Activated CD4-positive, alpha-beta T cell treated with anti-CD3 and anti-CD28 coated beads, Interleukin-2, amount 10 ng/mL, durations not matched to agents 24 days and 14 days (primary cell): Measurements from ENCODE around the gene IFNGR2. TPM values are rescaled to one million over a fixed set of nuclear protein-coding genes. Genes with fewer than 3 reads are reported as not detected.
A peak's percentile ranks its signal among the peaks of the same experiment; 100 is the strongest.

Source experiments
- DNase-seq: peaks from one replicate; pipeline ENCODE4 v3.0.0; 2022
- H3K27ac Mint-ChIP-seq: one replicate; pipeline ENCODE4 v1.8.0; 2022; ENCODE audit warnings: mild to moderate bottlenecking, mixed read lengths
- H3K27me3 Mint-ChIP-seq: one replicate; pipeline ENCODE4 v1.8.0; 2022; ENCODE audit warnings: mixed read lengths
- H3K36me3 Mint-ChIP-seq: one replicate; pipeline ENCODE4 v1.8.0; 2022; ENCODE audit warnings: low read depth, mild to moderate bottlenecking, mixed read lengths
- H3K4me1 Mint-ChIP-seq: one replicate; pipeline ENCODE4 v1.8.0; 2021; ENCODE audit warnings: mixed read lengths
- H3K4me3 Mint-ChIP-seq: one replicate; pipeline ENCODE4 v1.8.0; 2022; ENCODE audit warnings: mild to moderate bottlenecking, moderate library complexity, mixed read lengths
- H3K9me3 Mint-ChIP-seq: one replicate; pipeline ENCODE4 v1.8.0; 2021; ENCODE audit warnings: mixed read lengths
- intact Hi-C: fragments of 100-400 bp; cut with micrococcal nuclease; formaldehyde crosslinking; loops from one replicate; pipeline ENCODE4 v1.15.1; 2023
- total RNA-seq: library from RNA; stranded (reverse); gene quantifications from 2 replicates; pipeline ENCODE4 v1.2.3, GENCODE V29; 2022

The IFNGR2 gene
- total RNA-seq, 1 donor from 2014 or later = 8.5 TPM

DNA sequence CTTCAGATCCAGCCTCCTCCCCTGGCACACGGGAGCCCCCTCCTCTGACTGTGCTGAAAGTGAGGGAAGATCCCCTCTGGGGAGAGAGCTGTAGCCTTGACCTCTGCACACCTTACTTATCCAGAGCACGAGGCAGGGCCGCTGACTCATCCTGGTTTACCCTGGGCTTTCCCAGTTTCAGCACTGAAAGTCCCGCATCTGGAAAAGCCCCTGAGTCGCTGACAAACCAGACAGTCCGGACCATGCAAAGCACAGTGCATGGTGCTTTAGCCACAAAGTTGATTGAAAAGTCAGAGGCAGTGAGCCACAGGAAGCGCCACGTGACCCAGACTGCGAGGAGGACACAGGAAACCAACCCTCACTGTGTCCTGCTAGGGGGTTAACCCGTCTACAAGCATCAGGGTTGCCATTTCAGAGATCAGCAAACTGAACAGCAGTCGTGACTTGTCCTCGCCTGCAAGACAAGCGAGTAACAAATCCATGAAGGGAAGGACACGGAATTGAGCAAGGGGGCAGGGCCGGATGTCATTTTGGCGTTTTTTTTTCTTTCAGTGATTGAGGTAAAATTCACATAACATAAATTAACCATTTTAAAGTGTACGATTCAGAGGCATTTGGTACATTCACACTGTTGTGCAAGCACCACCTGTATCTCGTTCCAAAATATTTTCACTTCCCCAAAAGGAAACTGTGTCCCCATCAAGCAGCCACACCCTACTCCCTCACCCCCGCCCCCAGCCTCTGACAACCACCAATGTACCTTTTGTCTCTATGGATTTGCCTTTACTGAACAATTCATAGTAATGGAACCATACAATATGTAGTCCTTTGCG lies 19.9 kb upstream of the IFNGR2 start:
- H3K36me3 Mint-ChIP-seq = no peaks in the 10 kb centered on the region

GRCh38 chr21:33384841-33385331 lies 18.3 kb upstream of the IFNGR2 start:
- Mint-ChIP-seq H3K27ac (no peak overlapping the region), H3K27me3 (peaks cover 42% of the 10 kb centered on the region), H3K4me1 (peaks cover 52% of the 10 kb centered on the region)

More for the DNA sequence above, 19.9 kb upstream of the IFNGR2 start:
- peak overlapping the region; percentile 91 for H3K27ac Mint-ChIP-seq
- peaks cover 55% of the 10 kb centered on the region for H3K4me1 Mint-ChIP-seq
- peak overlapping the region; percentile 87 for H3K4me3 Mint-ChIP-seq
- peaks cover 36% of the 10 kb centered on the region for H3K27me3 Mint-ChIP-seq
- peak; percentile 91 for DNase-seq
- H3K9me3 Mint-ChIP-seq = no peaks in the 10 kb centered on the region
- intact Hi-C loops = loop anchor here (1.0 to 5.0 kb wide), 8 partner anchors 22 to 451 kb away; partner anchors contain the start of genes CRYZL1, IFNAR1 and ITSN1

DNA sequence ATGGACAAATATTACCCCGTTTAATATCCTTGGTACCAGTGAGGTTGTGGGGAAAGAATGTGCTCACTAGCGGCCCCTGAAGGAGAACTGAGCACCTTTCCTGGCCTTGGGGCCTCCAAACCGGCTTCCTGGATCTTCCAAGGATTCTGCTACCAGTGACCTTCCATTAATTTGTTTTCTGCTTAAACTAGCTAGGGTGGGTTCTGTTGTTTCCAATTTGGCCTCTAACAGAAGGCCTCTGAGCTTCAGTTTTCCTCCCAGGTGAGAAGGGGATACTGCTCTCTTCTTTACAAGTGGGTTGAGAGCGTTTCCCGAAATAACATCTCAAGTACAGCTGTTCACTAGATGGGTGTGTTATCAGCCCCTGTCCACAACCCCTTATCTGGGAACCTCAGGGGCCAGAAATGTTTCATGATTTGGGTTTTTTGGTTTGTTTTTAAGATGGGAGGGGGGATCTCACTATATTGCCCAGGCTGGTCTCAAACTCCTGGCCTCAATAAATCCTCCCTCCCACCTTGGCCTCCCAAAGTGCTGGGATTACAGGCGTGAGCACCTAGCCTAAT lies 16.9 kb upstream of the IFNGR2 start:
- Mint-ChIP-seq H3K9me3 (no peaks in the 10 kb centered on the region), H3K27me3 (peaks cover 48% of the 10 kb centered on the region), H3K36me3 (no peaks in the 10 kb centered on the region), H3K4me1 (peaks cover 37% of the 10 kb centered on the region), H3K4me3 (no peak overlapping the region), H3K27ac (no peak overlapping the region)
- no peak for DNase-seq
- intact Hi-C loops = no loop called here

More at GRCh38 chr21:33384841-33385331, 18.3 kb upstream of the IFNGR2 start:
- no peaks in the 10 kb centered on the region for H3K36me3 Mint-ChIP-seq
- intact Hi-C loops = loop anchor here (5.0 kb wide), 3 partner anchors 128 to 453 kb away; partner anchors contain the start of genes CRYZL1 and ITSN1
- no peaks in the 10 kb centered on the region for H3K9me3 Mint-ChIP-seq
- peak; percentile 82 for DNase-seq
- H3K4me3 Mint-ChIP-seq = peak overlapping the region; percentile 53

GRCh38 chr21:33387294-33387693 lies 15.9 kb upstream of the IFNGR2 start:
- Mint-ChIP-seq H3K27ac (no peak overlapping the region), H3K4me1 (peaks cover 30% of the 10 kb centered on the region), H3K27me3 (peaks cover 54% of the 10 kb centered on the region), H3K4me3 (no peak overlapping the region), H3K36me3 (no peaks in the 10 kb centered on the region), H3K9me3 (no peaks in the 10 kb centered on the region)
- no peak for DNase-seq
- intact Hi-C loops = no loop called here

DNA sequence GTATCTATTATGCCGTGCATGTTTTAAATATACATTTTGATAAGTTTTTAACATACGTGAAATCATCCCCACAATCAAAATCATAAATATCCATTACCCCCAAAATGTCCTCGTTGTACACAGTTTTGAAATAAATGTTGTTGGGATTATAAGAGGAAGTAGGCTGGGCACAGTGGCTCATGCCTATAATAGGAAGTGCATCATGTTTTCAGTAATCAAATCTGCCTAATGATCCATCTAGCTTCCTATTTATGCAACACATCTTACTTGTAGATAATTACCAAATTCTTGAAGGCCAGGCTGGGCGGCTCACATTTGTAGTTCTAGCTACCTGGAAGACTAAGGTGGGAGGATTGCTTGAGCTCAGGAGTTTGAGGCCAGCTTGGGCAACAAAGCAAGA lies 15.0 kb upstream of the IFNGR2 start:
- peaks cover 59% of the 10 kb centered on the region for H3K27me3 Mint-ChIP-seq
- no peaks in the 10 kb centered on the region for H3K36me3 Mint-ChIP-seq
- H3K4me3 Mint-ChIP-seq = no peak overlapping the region
- H3K9me3 Mint-ChIP-seq = no peaks in the 10 kb centered on the region
- DNase-seq = no peak
- intact Hi-C loops = no loop called here
- peaks cover 21% of the 10 kb centered on the region for H3K4me1 Mint-ChIP-seq
- no peak overlapping the region for H3K27ac Mint-ChIP-seq

DNA sequence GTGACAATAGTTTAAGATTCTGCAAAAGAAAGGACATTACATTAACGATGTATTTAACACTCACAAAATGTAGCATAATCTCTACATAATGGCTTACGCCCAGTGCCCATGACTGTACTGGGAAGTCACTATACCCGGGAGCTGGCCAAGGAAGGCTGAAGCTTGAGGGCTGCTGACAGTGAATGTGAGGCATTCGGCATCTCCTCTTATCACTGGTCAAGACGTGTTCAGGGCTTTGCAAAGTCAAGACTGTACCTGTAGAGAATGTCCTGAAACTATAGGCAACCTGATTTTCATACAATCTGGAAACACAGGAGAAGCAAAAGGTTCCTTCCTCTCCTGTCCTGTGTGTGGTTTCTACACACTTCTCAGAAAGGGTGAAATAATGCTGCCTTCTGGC lies 12.7 kb upstream of the IFNGR2 start:
- Mint-ChIP-seq H3K4me1 (no peaks in the 10 kb centered on the region), H3K4me3 (no peak overlapping the region), H3K27ac (no peak overlapping the region), H3K9me3 (no peaks in the 10 kb centered on the region), H3K36me3 (no peaks in the 10 kb centered on the region), H3K27me3 (peaks cover 65% of the 10 kb centered on the region)
- intact Hi-C loops = no loop called here
- DNase-seq = no peak

DNA sequence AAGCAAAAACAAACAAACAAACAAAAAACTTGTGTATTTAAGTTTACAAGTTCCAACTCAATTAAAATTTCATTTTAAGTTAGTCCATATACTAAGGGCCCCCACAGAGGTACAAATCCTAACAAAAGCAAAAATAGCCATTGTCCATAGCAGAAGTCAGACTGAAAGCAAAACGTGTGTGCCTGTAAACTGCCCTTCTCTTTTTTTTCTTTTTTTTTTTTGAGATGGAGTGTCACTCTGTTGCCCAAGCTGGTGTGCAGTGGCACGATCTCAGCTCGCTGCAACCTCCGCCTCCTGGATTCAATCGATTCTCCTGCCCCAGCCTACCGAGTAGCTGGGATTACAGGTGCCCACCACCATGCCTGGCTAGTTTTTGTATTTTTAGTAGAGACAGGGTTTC lies 11.6 kb upstream of the IFNGR2 start:
- no peaks in the 10 kb centered on the region for H3K4me1 Mint-ChIP-seq
- no peaks in the 10 kb centered on the region for H3K9me3 Mint-ChIP-seq
- H3K27me3 Mint-ChIP-seq = peaks cover 60% of the 10 kb centered on the region
- no peaks in the 10 kb centered on the region for H3K36me3 Mint-ChIP-seq
- H3K27ac Mint-ChIP-seq = no peak overlapping the region
- DNase-seq = no peak
- intact Hi-C loops = no loop called here
- no peak overlapping the region for H3K4me3 Mint-ChIP-seq

DNA sequence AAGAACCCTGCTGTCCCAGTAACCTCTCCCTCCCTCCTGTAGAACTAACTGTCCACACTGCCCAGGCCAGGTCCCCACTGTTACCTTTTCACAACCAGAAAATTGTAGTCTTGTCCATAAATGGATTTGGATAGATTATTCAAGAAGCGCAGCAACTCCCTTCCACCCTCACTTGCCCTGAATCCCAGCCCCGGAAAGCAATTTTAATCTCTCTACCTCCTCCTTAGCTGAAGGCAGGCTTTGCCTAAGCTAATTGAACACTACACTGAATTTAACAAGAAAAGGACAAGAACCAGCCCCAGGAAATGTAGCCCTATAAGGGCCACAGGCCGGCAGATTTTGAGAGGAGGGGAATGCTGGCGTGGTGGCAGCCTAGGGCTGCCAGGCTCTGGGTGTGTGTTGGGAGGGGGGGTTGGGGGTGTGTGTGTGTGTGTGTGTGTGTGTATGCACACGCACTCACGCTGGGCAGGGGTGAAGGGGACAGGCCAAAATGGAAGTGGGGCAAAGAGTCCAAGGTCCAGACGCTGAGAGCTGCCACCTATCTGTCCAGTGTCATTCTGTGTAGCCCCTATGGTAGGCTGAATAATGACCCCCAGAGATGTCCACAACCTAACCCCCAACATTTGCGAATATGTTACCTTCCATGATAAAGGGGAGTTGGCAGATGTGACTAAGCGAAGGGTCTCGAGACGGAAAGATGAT lies 10.8 kb upstream of the IFNGR2 start:
- no peaks in the 10 kb centered on the region for H3K9me3 Mint-ChIP-seq

DNA sequence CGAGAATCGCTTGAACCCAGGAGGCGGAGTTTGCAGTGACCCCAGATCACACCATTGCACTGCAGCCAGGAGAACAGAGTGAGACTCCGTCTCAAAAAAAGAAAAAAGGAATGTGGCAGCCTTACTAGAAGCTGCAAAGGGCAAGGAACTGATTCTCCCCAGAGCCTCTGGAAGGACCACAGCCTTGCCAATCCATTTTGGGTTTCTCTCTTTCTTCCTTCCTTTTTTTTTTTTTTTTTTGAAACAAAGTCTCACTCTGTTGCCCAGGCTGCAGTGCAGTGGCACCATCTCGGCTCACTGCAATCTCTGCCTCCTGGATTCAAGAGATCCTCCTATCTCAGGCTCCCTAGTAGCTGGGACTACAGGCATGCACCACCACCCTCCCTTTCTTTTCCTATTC lies 9.9 kb upstream of the IFNGR2 start:
- Mint-ChIP-seq H3K36me3 (no peaks in the 10 kb centered on the region), H3K4me1 (peaks cover 3% of the 10 kb centered on the region), H3K27ac (no peak overlapping the region), H3K4me3 (no peak overlapping the region), H3K9me3 (peaks cover 5% of the 10 kb centered on the region), H3K27me3 (peaks cover 58% of the 10 kb centered on the region)
- DNase-seq = no peak
- intact Hi-C loops = no loop called here

More for the DNA sequence above, 10.8 kb upstream of the IFNGR2 start:
- Mint-ChIP-seq H3K36me3 (no peaks in the 10 kb centered on the region), H3K27ac (no peak overlapping the region), H3K4me1 (no peaks in the 10 kb centered on the region), H3K4me3 (no peak overlapping the region), H3K27me3 (peaks cover 57% of the 10 kb centered on the region)
- DNase-seq = no peak
- intact Hi-C loops = no loop called here

DNA sequence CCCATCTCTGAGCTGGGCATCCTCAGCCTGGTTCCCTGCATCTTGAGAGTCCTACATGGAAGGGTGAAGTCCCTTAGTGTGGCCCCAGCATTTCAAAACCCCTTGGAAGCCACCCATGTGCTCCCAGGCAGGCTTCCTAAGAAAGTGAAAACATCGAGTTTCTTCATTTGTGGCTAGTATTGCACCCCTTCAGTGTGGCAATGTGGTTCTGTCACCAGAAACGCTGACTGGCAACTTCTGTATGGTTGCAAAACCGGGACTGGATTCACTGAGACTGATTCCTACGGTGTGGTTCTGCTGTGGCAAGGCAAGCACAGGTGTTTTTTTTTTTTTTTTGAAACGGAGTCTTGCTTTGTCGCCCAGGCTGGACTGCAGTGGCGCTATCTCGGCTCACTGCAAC lies 9.0 kb upstream of the IFNGR2 start:
- no peak overlapping the region for H3K27ac Mint-ChIP-seq
- H3K27me3 Mint-ChIP-seq = peaks cover 61% of the 10 kb centered on the region
- no peak for DNase-seq
- H3K4me1 Mint-ChIP-seq = peaks cover 3% of the 10 kb centered on the region
- peaks cover 5% of the 10 kb centered on the region for H3K9me3 Mint-ChIP-seq
- intact Hi-C loops = no loop called here
- H3K36me3 Mint-ChIP-seq = no peaks in the 10 kb centered on the region
- H3K4me3 Mint-ChIP-seq = no peak overlapping the region

GRCh38 chr21:33395891-33396331 lies 7.3 kb upstream of the IFNGR2 start:
- H3K4me3 Mint-ChIP-seq = no peak overlapping the region
- H3K9me3 Mint-ChIP-seq = peaks cover 5% of the 10 kb centered on the region
- no peaks in the 10 kb centered on the region for H3K36me3 Mint-ChIP-seq
- intact Hi-C loops = no loop called here
- no peak for DNase-seq
- peaks cover 56% of the 10 kb centered on the region for H3K27me3 Mint-ChIP-seq
- no peak overlapping the region for H3K27ac Mint-ChIP-seq
- H3K4me1 Mint-ChIP-seq = peaks cover 5% of the 10 kb centered on the region

DNA sequence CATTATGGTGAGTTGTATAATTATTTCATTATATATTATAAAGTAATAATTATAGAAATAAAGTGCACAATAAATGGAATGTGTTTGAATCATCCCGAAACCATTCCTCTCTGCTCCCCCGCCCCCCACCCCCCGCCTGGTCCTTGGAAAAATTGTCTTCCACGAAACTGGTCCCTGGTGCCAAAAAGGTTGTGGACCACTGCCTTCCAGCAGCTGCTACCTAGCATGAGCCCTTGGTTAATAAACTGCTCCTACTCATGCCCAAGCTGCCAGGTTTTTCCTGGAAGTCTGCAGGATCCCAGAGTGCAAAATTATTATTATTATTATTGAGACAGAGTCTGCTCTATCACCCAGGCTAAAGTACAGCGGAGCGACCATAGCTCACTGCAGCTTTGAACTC lies 6.8 kb upstream of the IFNGR2 start:
- Mint-ChIP-seq H3K27ac (no peak overlapping the region), H3K9me3 (peaks cover 5% of the 10 kb centered on the region), H3K4me1 (peaks cover 5% of the 10 kb centered on the region), H3K4me3 (no peak overlapping the region), H3K27me3 (peaks cover 58% of the 10 kb centered on the region), H3K36me3 (no peaks in the 10 kb centered on the region)
- intact Hi-C loops = no loop called here
- DNase-seq = no peak

- peaks cover 58% of the 10 kb centered on the region for H3K27me3 Mint-ChIP-seq
- peaks cover 5% of the 10 kb centered on the region for H3K9me3 Mint-ChIP-seq
- no peaks in the 10 kb centered on the region for H3K36me3 Mint-ChIP-seq
- intact Hi-C loops = no loop called here
- no peak for DNase-seq
- no peak overlapping the region for H3K4me3 Mint-ChIP-seq
- no peak overlapping the region for H3K27ac Mint-ChIP-seq
- H3K4me1 Mint-ChIP-seq = peaks cover 5% of the 10 kb centered on the region
Measured at GRCh38 chr21:33396951-33397350, 6.3 kb upstream of the IFNGR2 start.

GRCh38 chr21:33397717-33398116 lies 5.5 kb upstream of the IFNGR2 start:
- H3K36me3 Mint-ChIP-seq = no peaks in the 10 kb centered on the region
- no peak overlapping the region for H3K4me3 Mint-ChIP-seq
- no peak overlapping the region for H3K27ac Mint-ChIP-seq
- peaks cover 5% of the 10 kb centered on the region for H3K4me1 Mint-ChIP-seq
- peaks cover 5% of the 10 kb centered on the region for H3K9me3 Mint-ChIP-seq
- no peak for DNase-seq
- intact Hi-C loops = no loop called here
- H3K27me3 Mint-ChIP-seq = peaks cover 52% of the 10 kb centered on the region
